SIG-M5 (cell line): ENCODE measurements around the gene HOXA4.

Experiments used
- DNase-seq: peaks from one replicate; lab custom pipeline; 2025; lab: John Stamatoyannopoulos, UW

Gene HOXA4

GRCh38 chr7:27132214-27132613, 1.7 kb upstream of the HOXA4 start:
- DNase-seq = no peak

DNA sequence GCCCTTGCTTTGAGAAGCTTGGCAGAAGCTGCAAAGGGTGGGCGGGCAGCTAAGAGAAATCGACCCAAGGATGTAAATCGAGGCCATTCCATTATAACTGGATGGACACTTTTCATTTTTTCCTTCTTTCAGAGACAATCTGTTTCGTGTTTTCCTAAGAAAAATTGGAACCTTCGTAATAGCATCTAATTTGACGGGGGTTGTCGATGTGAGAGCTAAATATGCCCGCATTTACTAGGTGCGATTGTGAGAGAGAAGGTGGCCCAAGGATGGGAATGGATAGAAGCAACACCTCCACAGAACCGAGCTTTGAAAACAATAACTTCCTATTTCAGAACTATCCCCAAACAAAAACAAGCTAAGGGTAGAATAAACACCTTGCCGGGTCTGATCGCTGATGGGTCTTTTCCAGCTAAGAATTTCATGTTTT, 848 bp upstream of the HOXA4 start:
- DNase-seq = no peak

DNA sequence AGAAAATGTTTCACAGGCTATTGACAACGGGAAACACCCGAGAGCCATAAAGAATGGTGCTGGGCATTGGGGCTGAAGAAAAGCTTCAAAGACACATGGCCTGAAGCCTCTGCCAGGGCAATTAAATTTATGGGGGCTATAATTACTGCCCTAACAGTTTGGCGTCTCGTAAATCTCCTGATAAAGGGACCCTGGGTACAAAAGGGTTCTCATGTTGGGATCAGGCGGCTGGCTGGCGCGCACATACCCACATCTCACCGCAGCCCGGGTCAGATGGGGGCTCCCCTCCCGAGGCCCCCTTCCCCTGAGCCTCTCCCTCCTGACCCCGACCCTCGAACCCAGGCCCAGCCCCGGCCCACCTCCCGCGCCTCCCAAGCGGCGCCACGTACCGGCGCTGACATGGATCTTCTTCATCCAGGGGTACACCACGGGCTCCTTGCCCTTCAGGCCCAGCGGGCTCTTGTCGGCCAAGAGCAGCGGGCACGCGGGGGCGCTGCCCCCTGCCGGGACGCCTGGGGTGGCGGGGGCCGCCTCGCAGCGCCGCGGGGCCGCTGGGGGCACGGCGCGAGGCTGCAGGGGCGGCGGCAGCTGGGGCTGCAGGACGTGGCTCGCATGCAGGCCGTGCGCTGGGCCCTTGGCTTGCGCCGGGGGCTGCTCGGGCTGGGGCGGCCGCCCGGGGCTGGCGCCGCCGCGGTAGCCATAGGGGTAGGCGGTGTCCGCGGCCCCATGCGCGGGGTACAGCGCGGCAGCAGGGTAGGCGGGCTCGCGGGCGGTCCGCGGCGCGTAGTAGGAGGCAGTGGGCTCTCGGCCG, 623 bp downstream of the HOXA4 start:
- DNase-seq = no peak

- no peak for DNase-seq
These were observed 1.5 kb downstream of the HOXA4 start for GRCh38 chr7:27128776-27129728.

DNA sequence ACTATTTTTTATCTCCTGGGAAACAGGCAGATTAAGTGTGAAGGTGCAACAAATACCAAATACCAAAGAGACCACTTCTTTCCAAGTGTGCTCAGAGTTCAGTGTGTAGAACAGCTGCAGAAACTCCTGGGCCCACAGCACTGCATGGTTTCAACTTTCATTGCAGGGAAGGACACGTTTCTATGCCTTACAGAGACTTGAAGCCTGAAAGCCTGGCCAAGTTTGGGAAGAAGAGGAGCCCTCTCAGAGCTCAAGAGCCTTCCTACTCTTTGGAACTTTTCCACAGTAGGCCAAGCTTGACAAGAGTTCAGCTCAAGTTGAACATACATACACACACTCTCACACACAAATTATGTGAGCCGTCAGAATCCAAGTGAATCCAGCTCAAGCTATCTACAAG, 2.5 kb downstream of the HOXA4 start:
- DNase-seq = no peak

DNA sequence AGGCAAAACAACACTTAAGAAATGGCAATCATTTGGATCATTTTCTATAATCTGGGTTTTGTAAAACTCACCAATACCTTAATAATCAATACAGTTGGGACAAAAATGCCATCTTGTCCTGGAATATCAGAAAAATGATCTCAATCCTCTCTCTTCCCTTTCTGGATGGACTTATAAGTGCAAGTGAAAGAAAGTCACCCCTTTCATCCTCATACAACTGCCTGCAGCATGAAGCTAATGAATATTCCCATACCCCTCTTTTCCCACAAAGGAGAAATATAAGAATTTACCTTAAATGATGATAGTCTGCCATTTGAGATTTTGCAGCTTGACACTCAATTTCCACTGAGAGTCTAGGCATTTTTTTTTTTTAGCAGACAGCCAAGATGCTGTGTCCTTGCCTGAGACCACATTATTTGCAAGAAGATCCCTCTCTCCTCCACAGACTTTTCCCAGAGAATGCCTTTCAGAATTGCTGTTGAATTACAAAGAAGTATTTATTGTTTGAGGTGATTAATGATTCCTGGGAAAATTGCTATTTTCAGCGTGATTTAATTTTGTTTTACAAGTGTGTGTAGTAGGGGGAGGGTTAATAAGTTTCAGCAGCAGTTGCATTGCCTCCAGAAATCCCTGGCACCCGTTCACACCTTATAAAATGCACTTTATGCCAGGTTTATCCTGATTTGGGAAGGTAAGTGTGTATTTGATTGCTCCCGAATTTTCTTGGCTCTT, 3.8 kb downstream of the HOXA4 start:
- DNase-seq = no peak

GRCh38 chr7:27125986-27126394, 4.6 kb downstream of the HOXA4 start:
- no peak for DNase-seq

DNA sequence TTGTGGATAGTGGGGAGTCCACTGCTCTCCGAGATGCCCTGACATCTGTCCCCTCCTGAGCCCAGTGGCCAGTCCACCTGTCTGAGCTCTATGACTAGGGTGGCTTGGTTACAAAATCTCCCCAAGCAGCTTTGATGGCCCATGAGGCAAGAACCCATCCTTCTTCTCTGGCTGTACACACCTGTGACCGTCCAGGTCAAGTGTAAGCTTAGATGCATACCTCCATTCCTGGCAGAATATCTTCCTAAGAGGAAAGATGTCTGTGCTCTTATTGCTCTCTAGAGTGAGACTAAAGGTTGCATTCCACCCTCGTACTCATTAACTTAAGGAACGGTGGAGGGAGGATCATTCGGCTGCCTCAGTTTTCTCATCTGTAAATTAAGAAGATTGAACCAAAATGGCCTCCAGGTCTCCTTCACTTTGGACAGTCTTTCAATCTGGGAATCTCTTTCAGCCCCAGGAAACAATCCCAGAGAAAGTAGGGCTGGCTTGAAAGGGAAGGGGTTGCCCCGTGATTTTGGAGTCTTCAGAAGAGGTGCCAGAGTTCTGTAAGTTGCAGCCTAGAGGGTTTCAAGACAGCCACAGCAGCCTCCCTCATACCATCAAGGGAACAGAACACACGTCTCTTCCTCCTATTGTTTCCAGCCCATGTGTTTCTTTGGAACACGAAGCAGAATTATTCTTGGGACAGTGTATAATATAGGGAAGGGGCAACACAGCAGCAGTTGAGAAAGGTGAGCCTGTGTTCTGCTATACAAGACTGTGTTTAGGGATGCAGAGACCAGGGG, 5.5 kb downstream of the HOXA4 start:
- DNase-seq = no peak

DNA sequence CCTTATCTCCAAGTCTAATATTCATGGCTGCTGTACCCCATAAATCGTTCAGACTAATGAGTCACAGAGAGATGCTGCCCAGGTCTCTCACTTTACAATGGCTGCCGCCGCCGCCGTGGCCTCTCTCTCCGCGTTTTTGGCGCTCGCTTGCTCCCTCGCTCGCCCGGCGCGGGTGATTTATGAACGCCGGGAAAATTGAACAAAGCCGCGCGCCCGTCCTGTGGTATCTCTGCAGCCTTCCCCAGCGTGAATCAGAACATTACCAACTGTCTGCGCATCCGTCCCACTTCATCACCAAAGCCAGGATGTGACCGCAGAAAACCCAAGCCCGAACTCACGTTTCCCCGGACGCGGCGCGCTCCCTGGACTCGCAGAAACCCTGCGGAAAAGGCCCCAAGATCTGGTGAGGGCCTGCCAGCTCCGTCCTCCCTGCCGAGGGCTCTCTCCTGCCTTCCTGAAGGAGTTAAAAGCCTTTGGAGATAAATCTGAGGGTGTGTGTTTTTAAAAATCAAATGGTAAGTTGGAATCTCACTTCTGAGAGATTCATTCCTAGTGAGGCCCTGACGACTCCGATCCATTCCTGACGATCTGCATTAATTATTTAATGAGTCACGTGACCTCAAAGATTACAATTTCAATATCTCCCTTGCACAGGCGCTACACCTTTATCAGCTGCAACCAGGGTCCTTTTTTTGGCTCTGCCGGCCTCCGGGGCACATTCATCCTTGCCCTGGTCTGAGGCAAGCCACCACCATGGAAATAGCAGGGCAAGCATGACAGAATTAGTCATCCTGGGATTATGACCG, 6.3 kb downstream of the HOXA4 start:
- DNase-seq = no peak

- no peak for DNase-seq
These were observed 7.0 kb downstream of the HOXA4 start for GRCh38 chr7:27123477-27124053.

- no peak for DNase-seq
These were observed 7.5 kb downstream of the HOXA4 start for GRCh38 chr7:27123007-27123476.

GRCh38 chr7:27122077-27122910, 8.3 kb downstream of the HOXA4 start:
- no peak for DNase-seq

DNA sequence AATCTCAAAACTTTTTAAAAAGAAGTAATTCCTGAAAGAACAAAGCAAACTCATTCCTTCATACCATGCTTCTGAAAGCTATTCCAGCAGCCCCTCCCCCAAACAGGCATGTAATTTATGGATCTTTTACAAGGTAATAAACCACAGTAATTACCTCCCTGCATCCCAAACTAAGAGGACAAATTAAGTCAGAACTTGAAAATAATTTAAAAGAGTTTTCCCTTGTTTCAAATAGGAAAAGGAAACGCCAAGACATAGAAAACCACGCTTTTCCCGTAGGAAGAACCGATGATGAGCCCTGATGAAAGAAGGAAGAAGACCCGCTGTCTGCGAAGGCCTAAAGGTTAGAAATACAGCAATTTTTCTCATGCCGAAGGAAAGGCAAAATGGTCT, 8.9 kb downstream of the HOXA4 start:
- no peak for DNase-seq

DNA sequence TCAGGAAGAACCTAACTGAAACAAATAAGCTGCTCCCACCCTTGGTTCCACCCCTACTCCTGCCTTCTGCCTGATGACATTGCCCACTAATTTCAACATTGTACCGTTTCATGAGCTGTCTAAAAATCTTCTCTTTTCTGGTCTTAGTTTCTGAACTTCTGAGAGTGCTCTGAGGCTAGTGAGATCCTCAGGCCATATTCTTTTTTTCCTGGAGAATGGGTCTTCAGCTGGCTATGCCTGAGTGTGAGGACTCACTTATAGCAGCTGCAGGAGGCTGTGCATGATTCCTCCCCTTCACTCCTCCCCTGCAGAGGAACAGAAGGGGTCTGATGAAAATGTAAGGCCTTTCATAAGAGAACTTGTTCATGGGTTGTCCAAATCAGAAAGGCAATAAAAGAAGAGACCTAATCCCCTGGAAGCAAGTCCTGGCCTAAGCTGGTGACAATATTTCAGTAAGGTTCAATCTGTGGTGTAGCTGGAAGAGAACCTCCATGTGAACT, 11.1 kb downstream of the HOXA4 start:
- no peak for DNase-seq

- DNase-seq = no peak
These were observed 12.0 kb downstream of the HOXA4 start for GRCh38 chr7:27118580-27118979.

GRCh38 chr7:27117887-27118491, 12.6 kb downstream of the HOXA4 start:
- no peak for DNase-seq

DNA sequence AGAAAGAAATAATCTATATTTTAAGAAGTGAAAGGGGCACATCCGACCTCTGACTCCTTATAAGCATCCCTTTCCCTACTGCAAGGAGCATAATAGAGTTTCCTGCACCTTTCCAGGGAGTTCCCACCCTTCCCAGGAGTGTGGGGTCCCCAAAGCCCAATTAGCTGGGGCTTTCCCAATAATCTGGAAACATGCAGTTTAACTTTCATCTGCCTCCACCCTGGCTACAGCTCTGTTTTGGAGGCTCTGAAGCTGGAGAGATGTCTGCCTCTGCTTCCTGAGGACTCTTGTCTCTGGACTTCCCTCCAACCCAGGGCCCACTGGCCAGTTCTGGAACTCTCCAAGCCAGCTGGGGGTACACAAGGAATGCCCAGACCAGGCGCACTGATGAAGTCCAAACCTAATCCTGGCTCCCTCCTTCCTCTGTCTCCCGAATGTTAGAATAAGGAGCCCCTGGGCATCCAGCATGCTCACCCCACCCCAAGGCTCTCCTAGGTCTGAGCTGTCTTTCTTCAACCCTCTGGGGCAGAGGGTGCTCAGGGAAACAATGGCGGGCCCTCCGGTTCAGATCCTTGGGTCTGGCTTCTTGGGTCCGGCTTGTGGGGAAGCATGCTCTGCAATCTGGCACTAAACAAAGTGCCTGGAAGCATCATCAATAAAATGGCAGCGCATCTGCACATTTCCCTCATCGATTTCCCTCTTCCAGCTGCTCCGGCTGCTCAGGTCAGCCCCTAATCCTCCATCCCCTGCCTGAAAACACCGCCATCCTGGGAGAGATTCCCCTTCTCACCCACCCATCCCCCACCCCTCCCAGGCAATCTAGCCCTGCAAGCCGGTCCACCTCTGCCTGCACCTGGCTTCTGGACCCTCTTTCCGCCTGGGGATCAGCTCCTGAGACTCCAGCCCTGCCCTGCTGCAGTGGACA, 13.3 kb downstream of the HOXA4 start:
- DNase-seq = no peak
